Measurements from ENCODE around the gene NINJ2. TPM values are rescaled to one million over a fixed set of nuclear protein-coding genes. Genes with fewer than 3 reads are reported as not detected.

NINJ2 gene
- polyA plus RNA-seq, 1 of the 3 experiments (the other 2 are of a cell fraction): 0.07 TPM

DNA sequence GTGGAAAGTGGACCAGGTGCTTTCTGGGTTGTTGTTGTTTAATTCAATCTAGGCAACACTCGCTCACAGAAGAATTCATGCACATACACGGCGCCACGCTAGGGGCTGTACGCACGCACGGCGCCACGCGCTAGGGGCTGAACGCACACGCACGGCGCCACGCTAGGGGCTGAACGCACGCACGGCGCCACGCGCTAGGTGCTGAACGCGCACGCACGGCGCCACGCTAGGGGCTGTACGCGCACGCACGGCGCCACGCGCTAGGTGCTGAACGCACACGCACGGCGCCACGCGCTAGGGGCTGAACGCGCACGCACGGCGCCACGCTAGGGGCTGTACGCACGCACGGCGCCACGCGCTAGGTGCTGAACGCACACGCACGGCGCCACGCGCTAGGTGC lies 54.3 kb downstream of the NINJ2 start:
- H2AFZ ChIP-seq (ENCODE audit: low read depth): no peak overlapping the region
- H3K9ac ChIP-seq: no peak overlapping the region
- 97% methylated on average over 56 of the region's 58 CpGs for WGBS (ENCODE audit: low lambda C conversion rate)
- peaks cover 5 to 6% of the 10 kb centered on the region in 2 experiments; a peak in 2 of 4 replicates for H3K4me1 ChIP-seq (ENCODE audit: control insufficient read depth in 1 of 2, insufficient read depth in 2 of 2, low read depth in 1 of 2, low read length in 1 of 2)
- H3F3A ChIP-seq (replicated peaks; ENCODE audit: insufficient read depth): no peaks in the 10 kb centered on the region
- H3K36me3 ChIP-seq (replicated peaks in 1 of 2; ENCODE audit: control insufficient read depth in 1 of 2, insufficient read depth in 2 of 2, low read length in 1 of 2): no peaks in the 10 kb centered on the region
- H3K9me3 ChIP-seq: no peaks in the 10 kb centered on the region
- no peaks in the 10 kb centered on the region for H3K27me3 ChIP-seq (ENCODE audit: insufficient read depth)
- no peak overlapping the region for H3K27ac ChIP-seq (ENCODE audit: low read depth in 2 of 2, low read length in 1 of 2)
- CTCF ChIA-PET: no interaction called here
- H3K9me2 ChIP-seq: no peaks in the 10 kb centered on the region
- TF ChIP-seq TAF1 (IDR thresholded peaks at IDR 0.05; ENCODE audit: borderline replicate concordance, low read depth, low read length) (no peak), GATA2 (CRISPR knock-in tag; IDR thresholded peaks at IDR 0.05) (no peak), MXI1 (IDR thresholded peaks at IDR 0.05; ENCODE audit: low read depth, low read length) (no peak), TEAD4 (IDR thresholded peaks at IDR 0.05; ENCODE audit: borderline replicate concordance, insufficient read depth) (no peak)
- TF ChIP-seq, protein P1, sequence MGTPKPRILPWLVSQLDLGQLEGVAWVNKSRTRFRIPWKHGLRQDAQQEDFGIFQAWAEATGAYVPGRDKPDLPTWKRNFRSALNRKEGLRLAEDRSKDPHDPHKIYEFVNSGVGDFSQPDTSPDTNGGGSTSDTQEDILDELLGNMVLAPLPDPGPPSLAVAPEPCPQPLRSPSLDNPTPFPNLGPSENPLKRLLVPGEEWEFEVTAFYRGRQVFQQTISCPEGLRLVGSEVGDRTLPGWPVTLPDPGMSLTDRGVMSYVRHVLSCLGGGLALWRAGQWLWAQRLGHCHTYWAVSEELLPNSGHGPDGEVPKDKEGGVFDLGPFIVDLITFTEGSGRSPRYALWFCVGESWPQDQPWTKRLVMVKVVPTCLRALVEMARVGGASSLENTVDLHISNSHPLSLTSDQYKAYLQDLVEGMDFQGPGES (IDR thresholded peaks at IDR 0.05; ENCODE audit: low read depth, low read length): no peak
- H3K79me2 ChIP-seq (ENCODE audit: insufficient read depth): no peaks in the 10 kb centered on the region
- H3K4me2 ChIP-seq: no peak overlapping the region
- no peak for DNase-seq
- no peak overlapping the region for H3K4me3 ChIP-seq (ENCODE audit: low read depth in 2 of 2, low read length in 1 of 2)
- no peaks in the 10 kb centered on the region for H4K20me1 ChIP-seq (ENCODE audit: insufficient read depth)
- POLR2A ChIA-PET: no interaction called here

DNA sequence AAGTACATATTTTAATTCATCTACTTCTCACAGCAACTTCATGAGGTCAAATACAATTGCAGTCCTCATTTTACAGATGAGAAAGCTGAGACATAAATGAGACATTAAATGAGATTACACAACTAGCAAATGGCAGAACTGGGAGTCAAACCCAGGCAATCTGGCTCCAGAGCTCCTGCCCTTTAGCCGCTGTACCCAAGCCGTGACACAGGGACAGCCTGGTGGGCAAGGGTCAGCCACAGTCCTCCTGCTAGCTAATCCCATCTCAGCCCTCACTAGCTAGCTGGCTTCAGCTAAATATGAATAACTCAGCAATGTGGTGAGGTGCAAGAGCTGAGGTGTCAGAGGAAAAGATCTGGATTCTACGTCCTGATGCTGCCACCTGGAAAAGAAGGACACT lies 54.8 kb downstream of the NINJ2 start:
- H3K9me2 ChIP-seq: no peaks in the 10 kb centered on the region
- TF ChIP-seq SIN3A (IDR thresholded peaks at IDR 0.05; ENCODE audit: borderline replicate concordance, low read depth, low read length) (no peak), ELF1 (IDR thresholded peaks at IDR 0.05) (no peak), TCF12 (IDR thresholded peaks at IDR 0.05) (no peak), FOSL2 (IDR thresholded peaks at IDR 0.05; ENCODE audit: borderline replicate concordance, low read depth) (no peak)
- TF ChIP-seq, protein P2, sequence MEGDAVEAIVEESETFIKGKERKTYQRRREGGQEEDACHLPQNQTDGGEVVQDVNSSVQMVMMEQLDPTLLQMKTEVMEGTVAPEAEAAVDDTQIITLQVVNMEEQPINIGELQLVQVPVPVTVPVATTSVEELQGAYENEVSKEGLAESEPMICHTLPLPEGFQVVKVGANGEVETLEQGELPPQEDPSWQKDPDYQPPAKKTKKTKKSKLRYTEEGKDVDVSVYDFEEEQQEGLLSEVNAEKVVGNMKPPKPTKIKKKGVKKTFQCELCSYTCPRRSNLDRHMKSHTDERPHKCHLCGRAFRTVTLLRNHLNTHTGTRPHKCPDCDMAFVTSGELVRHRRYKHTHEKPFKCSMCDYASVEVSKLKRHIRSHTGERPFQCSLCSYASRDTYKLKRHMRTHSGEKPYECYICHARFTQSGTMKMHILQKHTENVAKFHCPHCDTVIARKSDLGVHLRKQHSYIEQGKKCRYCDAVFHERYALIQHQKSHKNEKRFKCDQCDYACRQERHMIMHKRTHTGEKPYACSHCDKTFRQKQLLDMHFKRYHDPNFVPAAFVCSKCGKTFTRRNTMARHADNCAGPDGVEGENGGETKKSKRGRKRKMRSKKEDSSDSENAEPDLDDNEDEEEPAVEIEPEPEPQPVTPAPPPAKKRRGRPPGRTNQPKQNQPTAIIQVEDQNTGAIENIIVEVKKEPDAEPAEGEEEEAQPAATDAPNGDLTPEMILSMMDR (IDR thresholded peaks at IDR 0.05): no peak
- ChIA-PET CTCF (no interaction called here), POLR2A (no interaction called here)
- no peak overlapping the region for H3K4me3 ChIP-seq (ENCODE audit: low read depth in 2 of 2, low read length in 1 of 2)
- no peaks in the 10 kb centered on the region for H3K9me3 ChIP-seq
- H3F3A ChIP-seq (replicated peaks; ENCODE audit: insufficient read depth): no peaks in the 10 kb centered on the region
- no peak overlapping the region for H3K27ac ChIP-seq (ENCODE audit: low read depth in 2 of 2, low read length in 1 of 2)
- H3K36me3 ChIP-seq (replicated peaks in 1 of 2; ENCODE audit: control insufficient read depth in 1 of 2, insufficient read depth in 2 of 2, low read length in 1 of 2): no peaks in the 10 kb centered on the region
- H3K4me1 ChIP-seq (ENCODE audit: control insufficient read depth in 1 of 2, insufficient read depth in 2 of 2, low read depth in 1 of 2, low read length in 1 of 2): peaks cover 5 to 6% of the 10 kb centered on the region in 2 experiments; a peak in 2 of 4 replicates
- no peak for DNase-seq
- no peaks in the 10 kb centered on the region for H3K79me2 ChIP-seq (ENCODE audit: insufficient read depth)
- H2AFZ ChIP-seq (ENCODE audit: low read depth): no peak overlapping the region
- no peak overlapping the region for H3K4me2 ChIP-seq
- H4K20me1 ChIP-seq (ENCODE audit: insufficient read depth): no peaks in the 10 kb centered on the region
- no peak overlapping the region for H3K9ac ChIP-seq
- WGBS (ENCODE audit: low lambda C conversion rate): 94% methylated on average over 3 of the region's 3 CpGs
- H3K27me3 ChIP-seq (ENCODE audit: insufficient read depth): no peaks in the 10 kb centered on the region
